DMS 273 treated with DMSO at 0.1 percent for 48 hours (cell line): ENCODE results near the gene CDYL2.

Source experiments
- DNase-seq: peaks from one replicate; lab custom pipeline; 2025; lab: John Stamatoyannopoulos, UW

CDYL2 gene

DNA sequence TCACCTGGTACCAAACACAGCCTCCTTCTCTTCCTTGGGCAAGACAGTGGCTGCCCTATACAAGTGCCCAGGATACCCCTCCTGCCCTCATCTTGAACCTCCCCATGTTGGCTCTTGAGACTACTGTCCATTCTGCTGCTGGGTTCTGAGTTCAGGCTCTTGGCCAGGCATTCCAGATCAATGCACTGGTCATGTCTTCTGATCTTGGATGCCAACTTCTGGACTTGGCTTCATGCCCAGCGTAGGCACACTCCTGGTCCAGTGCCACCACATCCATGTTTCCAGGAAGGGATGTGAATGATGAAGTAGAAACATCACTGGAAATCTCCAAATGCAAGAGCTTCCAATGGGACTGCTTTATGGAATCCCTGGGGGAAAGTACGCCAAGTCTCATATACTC lies 212.1 kb downstream of the CDYL2 start:
- DNase-seq, result no peak

DNA sequence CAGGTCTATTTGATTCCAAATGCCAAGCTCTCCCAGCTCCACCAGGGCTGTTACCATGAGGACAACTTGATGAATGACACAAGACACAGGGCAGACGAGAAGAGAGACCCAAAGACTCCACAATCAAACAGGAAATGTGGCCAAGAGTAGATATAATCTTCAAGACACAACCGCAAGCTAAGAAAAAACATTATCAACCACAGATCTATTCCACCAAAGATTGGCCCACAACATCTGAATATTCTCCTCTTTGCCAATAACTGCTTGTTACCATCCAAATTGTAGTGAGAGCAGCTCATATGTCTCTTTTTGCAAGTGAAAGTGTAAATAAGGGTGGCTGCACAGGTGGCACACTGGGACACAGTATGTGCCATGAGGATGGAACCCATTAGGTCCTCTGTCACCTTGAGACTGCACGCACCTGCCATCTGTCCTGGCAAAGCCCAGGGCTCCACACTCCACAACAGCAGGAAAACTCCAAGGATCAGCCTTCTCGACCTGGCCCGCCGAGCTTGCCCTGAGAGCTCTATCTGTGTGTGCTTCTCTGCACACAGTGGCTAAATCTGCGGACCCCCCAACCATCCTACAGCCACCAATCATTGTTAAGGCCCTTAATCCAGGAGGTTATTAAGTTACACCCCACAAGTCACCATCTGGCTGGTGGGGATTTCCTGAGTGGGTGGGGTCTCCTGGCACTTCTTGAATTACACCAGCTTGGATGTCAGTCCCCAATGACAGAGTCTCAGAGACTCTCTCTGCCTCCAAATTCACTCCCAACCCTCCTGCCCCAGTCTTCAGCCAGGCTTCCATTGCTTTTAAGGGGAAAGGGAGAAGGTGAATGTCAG lies 213.1 kb downstream of the CDYL2 start:
- no peak for DNase-seq

GRCh38 chr16:80587071-80587470 lies 217.3 kb downstream of the CDYL2 start:
- no peak for DNase-seq

GRCh38 chr16:80586476-80586875 lies 217.9 kb downstream of the CDYL2 start:
- DNase-seq, result no peak

GRCh38 chr16:80585764-80586163 lies 218.6 kb downstream of the CDYL2 start:
- no peak for DNase-seq

- DNase-seq, result no peak
These were observed 220.9 kb downstream of the CDYL2 start for GRCh38 chr16:80583466-80583865.

DNA sequence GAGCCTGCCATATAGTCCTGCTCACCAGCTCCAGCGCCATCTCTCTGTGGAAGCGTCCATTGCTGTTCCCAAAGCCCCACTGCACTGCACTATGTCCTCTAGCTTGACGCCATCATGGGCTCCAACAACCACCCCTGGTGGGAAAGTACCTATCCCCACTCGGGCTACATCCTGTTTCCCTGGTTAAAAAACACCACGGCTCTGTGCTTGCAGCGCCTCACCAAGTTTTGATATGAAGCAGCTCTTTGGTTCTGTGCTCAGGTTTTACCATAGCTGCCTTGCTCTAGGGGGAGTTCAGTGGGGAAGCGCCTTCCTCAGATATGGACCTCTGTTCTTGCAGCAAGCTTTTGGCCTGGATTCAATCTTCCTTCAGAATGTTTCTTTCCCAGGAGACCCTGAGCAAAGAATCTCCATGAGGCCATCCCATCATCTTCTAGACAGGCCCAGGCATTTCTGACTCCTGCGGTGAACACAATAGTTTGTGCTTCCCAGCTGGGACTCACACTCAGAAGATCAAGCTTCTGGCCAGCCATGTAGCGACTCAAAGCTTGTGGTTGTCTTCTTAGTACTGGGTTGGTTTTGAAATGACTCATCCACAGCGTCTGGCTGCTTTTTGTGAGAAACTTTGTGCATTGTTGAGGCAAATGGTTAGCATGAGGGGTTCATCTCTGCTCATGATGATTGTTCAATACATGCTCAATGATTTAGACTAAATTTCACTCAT lies 224.1 kb downstream of the CDYL2 start:
- DNase-seq, result no peak

GRCh38 chr16:80577485-80578280 lies 226.7 kb downstream of the CDYL2 start:
- no peak for DNase-seq

- DNase-seq, result no peak
These were observed 228.0 kb downstream of the CDYL2 start for GRCh38 chr16:80576343-80576912.

- no peak for DNase-seq
These were observed 230.7 kb downstream of the CDYL2 start for GRCh38 chr16:80573700-80574120.

GRCh38 chr16:80570106-80570478 lies 234.3 kb downstream of the CDYL2 start:
- no peak for DNase-seq

DNA sequence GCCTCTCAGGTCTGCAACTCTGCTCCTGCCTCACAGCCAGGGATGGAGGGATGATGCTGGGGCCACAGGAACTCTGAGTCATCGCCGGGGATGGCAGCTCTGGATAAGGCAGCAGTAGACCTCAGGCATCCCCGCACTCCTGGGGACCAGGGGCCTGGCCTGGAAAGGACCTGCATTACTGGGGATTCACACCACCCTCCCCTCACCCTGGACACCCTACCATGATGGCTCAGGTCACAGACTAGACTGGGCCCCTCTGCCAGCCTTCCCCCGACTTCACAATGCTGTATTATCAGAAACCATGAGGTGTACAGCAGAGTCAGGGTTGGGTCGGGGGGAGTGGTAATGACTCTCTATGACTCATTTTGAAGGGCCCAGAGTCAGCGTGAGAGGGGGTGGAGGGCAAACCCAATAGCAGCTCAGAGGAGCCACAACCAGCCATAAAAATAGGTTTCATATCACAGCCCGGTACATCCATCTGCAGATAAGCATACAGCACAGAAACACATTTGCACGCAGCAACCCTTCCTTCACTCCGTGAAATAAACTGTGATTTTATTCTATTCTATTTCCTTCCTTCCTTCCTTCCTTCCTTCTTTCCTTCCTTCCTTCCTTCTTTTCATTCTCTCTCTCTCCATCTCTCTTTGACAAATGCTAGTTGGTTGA lies 234.8 kb downstream of the CDYL2 start:
- no peak for DNase-seq

GRCh38 chr16:80564394-80564793 lies 240.0 kb downstream of the CDYL2 start:
- DNase-seq, result no peak

- DNase-seq, result no peak
These were observed 241.3 kb downstream of the CDYL2 start for GRCh38 chr16:80563066-80563465.

DNA sequence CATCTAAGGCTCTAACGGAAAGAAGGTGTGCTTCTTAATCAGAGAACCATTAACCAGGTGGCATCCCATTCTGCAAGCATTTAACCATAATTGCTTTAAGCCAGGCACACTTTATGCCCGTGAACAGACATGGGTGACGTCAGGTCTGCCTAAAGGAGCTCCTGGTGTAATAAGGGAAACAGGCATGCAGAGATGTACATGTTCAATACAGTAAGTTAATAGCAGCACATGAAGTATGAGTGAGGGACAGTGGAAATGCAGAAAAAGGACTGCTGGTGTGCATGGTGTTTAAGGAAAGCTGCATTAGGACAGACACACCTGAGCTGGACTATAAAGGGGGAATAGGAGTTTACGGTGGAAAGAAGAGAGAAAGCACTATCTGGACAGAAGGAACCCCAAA lies 245.0 kb downstream of the CDYL2 start:
- no peak for DNase-seq

- no peak for DNase-seq
These were observed 247.4 kb downstream of the CDYL2 start for GRCh38 chr16:80557037-80557436.

- no peak for DNase-seq
These were observed 247.9 kb downstream of the CDYL2 start for GRCh38 chr16:80556481-80556880.

DNA sequence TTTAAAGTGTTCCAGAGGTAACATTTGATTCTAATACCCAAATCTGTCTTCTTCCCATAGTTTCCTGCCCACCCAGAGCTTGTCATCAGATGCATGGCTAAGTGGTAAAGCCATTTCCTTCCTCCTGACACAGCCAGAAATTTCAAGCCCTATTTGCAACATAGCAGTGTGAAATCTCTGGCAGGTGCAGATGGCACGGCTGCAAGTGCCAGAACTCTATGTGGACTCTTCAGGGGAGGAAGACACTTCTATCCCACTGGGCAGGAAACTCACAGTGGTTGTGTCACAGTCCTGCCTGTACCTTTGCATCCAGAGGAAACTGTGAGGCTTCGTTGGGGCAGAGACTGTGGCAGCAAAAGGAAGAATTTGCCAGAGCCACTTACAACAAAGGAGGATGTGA lies 250.4 kb downstream of the CDYL2 start:
- no peak for DNase-seq

- DNase-seq, result no peak
These were observed 252.1 kb downstream of the CDYL2 start for GRCh38 chr16:80552277-80552676.
